Measurements from ENCODE around the gene SPATA3.

DNA sequence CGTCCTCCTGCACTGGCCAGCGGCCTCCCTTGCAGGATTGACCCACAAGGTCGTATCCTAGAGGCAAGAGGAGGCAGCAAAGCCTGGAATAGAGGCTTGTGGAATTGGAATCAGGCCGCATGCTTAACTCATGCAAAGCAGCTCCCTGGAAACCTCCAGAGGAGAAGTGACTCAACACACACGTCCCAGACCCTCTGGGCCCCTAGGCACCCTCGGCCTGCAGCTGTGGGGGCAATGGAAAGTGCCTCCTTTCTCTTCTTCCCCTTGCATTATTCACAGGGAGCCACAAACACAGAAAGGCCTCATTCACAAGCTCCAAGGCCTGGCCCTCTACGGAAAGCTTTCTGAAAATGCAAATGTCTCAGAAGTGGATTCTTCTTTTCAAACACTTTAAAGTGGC is 19.6 kb downstream of the SPATA3 start:
- no peak for TF ChIP-seq RAD21 (conservative IDR thresholded peaks at IDR 0.05 in 1 of 2, IDR thresholded peaks at IDR 0.05 in 1 of 2)
- no peak for TF ChIP-seq JUNB (IDR thresholded peaks at IDR 0.05)
- TF ChIP-seq KDM1A (IDR thresholded peaks at IDR 0.05; ENCODE audit: low read depth): no peak
- TF ChIP-seq, protein P1, sequence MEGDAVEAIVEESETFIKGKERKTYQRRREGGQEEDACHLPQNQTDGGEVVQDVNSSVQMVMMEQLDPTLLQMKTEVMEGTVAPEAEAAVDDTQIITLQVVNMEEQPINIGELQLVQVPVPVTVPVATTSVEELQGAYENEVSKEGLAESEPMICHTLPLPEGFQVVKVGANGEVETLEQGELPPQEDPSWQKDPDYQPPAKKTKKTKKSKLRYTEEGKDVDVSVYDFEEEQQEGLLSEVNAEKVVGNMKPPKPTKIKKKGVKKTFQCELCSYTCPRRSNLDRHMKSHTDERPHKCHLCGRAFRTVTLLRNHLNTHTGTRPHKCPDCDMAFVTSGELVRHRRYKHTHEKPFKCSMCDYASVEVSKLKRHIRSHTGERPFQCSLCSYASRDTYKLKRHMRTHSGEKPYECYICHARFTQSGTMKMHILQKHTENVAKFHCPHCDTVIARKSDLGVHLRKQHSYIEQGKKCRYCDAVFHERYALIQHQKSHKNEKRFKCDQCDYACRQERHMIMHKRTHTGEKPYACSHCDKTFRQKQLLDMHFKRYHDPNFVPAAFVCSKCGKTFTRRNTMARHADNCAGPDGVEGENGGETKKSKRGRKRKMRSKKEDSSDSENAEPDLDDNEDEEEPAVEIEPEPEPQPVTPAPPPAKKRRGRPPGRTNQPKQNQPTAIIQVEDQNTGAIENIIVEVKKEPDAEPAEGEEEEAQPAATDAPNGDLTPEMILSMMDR (IDR thresholded peaks at IDR 0.05): no peak
- TF ChIP-seq RCOR1 (IDR thresholded peaks at IDR 0.05; ENCODE audit: low read depth, low read length): no peak
- no peak for TF ChIP-seq CBX2 (IDR thresholded peaks at IDR 0.05; ENCODE audit: borderline replicate concordance, low read depth)
- TF ChIP-seq JUN (IDR thresholded peaks at IDR 0.05): no peak
- no peak for TF ChIP-seq KDM5A (IDR thresholded peaks at IDR 0.05)
- no peak for TF ChIP-seq POLR2A (IDR thresholded peaks at IDR 0.05; ENCODE audit: low read length)
- TF ChIP-seq CEBPB (IDR thresholded peaks at IDR 0.05): no peak
